ENCODE measurements around the gene MACROD2.

GRCh38 chr20:13995086-13995665 is at the start of gene MACROD2:
- TF ChIP-seq CTCF (IDR thresholded peaks at IDR 0.05), result no peak
- TF ChIP-seq ZFX (IDR thresholded peaks at IDR 0.05; ENCODE audit: borderline replicate concordance), result no peak
